ENCODE results near the gene EPS8L3. TPM values are rescaled to one million over a fixed set of nuclear protein-coding genes. Genes with fewer than 3 reads are reported as not detected.
"Not testable (repeated sequence)": the region's sequence is repeated elsewhere in the genome, so short reads cannot be mapped to it uniquely, and the experiment has no call there.

Gene EPS8L3
- total RNA-seq, 4 donors from 2014 or later = not detected

GRCh38 chr1:109767637-109768334 is 4.1 kb upstream of the EPS8L3 start:
- H3K27ac ChIP-seq = no peak overlapping the region
- DNase-seq = no peak
- H3K36me3 ChIP-seq = no peaks in the 10 kb centered on the region
- no peaks in the 10 kb centered on the region for H3K9me3 ChIP-seq
- no peak overlapping the region for H3K4me3 ChIP-seq (replicated peaks in 1 of 3)
- intact Hi-C loops (cut with DNase I) = no loop called here
- 89 to 90% methylated on average over 9 of the region's 10 CpGs for WGBS, 2 donors
- H3K4me1 ChIP-seq = peaks cover 0 to 8% of the 10 kb centered on the region in 2 donors
- H3K27me3 ChIP-seq = no peaks in the 10 kb centered on the region
- no peak for TF ChIP-seq POLR2A (IDR thresholded peaks at IDR 0.05)
- TF ChIP-seq, protein P1, sequence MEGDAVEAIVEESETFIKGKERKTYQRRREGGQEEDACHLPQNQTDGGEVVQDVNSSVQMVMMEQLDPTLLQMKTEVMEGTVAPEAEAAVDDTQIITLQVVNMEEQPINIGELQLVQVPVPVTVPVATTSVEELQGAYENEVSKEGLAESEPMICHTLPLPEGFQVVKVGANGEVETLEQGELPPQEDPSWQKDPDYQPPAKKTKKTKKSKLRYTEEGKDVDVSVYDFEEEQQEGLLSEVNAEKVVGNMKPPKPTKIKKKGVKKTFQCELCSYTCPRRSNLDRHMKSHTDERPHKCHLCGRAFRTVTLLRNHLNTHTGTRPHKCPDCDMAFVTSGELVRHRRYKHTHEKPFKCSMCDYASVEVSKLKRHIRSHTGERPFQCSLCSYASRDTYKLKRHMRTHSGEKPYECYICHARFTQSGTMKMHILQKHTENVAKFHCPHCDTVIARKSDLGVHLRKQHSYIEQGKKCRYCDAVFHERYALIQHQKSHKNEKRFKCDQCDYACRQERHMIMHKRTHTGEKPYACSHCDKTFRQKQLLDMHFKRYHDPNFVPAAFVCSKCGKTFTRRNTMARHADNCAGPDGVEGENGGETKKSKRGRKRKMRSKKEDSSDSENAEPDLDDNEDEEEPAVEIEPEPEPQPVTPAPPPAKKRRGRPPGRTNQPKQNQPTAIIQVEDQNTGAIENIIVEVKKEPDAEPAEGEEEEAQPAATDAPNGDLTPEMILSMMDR (IDR thresholded peaks at IDR 0.05) = no peak

GRCh38 chr1:109766991-109767636 is 3.4 kb upstream of the EPS8L3 start:
- DNase-seq; H3K27ac ChIP-seq; H3K9me3 ChIP-seq; H3K36me3 ChIP-seq; H3K4me1 ChIP-seq; H3K4me3 ChIP-seq (replicated peaks in 1 of 3); intact Hi-C loops (cut with DNase I); H3K27me3 ChIP-seq: not testable (repeated sequence)
- WGBS, 2 donors = 76 to 90% methylated on average over 17 of the region's 17 CpGs

DNA sequence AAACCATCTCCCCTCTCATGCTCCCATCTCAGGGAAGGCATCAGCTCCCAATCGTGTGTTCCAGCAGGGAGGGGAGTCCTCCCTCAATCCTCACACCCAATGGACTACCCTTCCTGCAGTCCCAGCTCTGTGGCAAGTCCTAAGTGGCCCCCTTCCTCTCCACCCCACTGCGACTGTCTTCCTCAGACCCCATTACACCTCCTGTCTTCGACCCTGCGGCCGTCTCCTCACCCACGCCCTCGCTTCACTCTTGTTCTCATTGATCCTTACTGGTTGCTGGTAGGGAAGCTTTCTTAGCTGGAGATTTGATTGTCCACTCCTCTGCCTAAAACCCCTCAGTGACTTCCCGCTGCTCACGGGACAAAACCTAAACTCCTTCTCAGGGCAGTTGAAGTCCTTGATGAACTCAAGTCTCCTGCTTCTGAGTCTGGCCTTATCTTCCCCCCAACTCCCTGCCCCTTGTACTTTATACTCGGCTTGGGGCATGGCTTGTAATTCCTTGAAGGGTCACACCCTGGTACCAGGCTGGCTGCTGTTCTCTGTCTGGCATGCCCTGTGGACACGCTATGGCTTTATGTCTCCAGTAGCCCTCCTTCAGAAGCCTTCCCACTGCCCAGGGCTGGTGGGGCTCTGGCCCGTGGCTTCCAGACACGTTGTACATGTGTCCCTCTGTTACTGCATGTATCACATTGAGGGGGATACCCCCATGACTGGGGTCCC is 2.3 kb upstream of the EPS8L3 start:
- Histone ChIP-seq H3K9me3 (no peaks in the 10 kb centered on the region), H3K27me3 (no peaks in the 10 kb centered on the region), H3K4me3 (replicated peaks in 1 of 3) (no peak overlapping the region), H3K4me1 (peaks cover 0 to 8% of the 10 kb centered on the region in 2 donors), H3K36me3 (no peaks in the 10 kb centered on the region), H3K27ac (no peak overlapping the region)
- TF ChIP-seq, protein P1 (IDR thresholded peaks at IDR 0.05) = no peak
- no peak for TF ChIP-seq POLR2A (IDR thresholded peaks at IDR 0.05)
- intact Hi-C loops (cut with DNase I) = no loop called here
- DNase-seq = no peak
- WGBS, 2 donors = 66 to 85% methylated on average over 13 of the region's 13 CpGs

DNA sequence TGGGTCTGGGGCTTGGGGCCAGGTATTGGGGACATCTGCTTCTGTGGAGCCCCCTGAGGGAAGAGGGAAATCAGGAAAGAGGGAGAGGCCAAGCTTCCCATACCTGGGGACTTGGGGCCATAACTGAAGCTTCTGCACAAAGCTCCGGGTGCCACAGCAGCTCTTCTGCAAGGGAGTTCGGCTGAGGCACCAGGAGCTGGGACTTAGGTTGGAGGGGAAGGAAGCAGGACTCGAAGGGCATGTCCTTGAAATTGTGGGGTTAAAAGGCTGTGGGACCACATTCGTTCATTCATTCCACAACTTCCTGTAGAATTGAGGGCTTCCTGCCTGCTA is 1.7 kb upstream of the EPS8L3 start:
- 68 to 90% methylated on average over 4 of the region's 4 CpGs for WGBS, 2 donors

More for the DNA sequence above, 1.7 kb upstream of the EPS8L3 start:
- TF ChIP-seq POLR2A (IDR thresholded peaks at IDR 0.05) = no peak
- TF ChIP-seq, protein P1 (IDR thresholded peaks at IDR 0.05) = no peak
- no peaks in the 10 kb centered on the region for H3K36me3 ChIP-seq
- H3K4me3 ChIP-seq (replicated peaks in 1 of 3) = no peak overlapping the region
- intact Hi-C loops (cut with DNase I) = no loop called here
- no peak for DNase-seq
- H3K9me3 ChIP-seq = no peaks in the 10 kb centered on the region
- H3K27ac ChIP-seq = no peak overlapping the region
- peaks cover 0 to 3% of the 10 kb centered on the region in 2 donors for H3K4me1 ChIP-seq
- no peaks in the 10 kb centered on the region for H3K27me3 ChIP-seq
